ENCODE measurements around the gene ACSM2B.
"Not testable (repeated sequence)": the region's sequence is repeated elsewhere in the genome, so short reads cannot be mapped to it uniquely, and the experiment has no call there.

Gene ACSM2B

GRCh38 chr16:20520103-20520502 lies 56.1 kb downstream of the ACSM2B start:
- no peak for DNase-seq

GRCh38 chr16:20519231-20519630 lies 56.9 kb downstream of the ACSM2B start:
- DNase-seq: no peak

- no peak for DNase-seq
Observed at GRCh38 chr16:20517149-20517548, 59.0 kb downstream of the ACSM2B start.

DNA sequence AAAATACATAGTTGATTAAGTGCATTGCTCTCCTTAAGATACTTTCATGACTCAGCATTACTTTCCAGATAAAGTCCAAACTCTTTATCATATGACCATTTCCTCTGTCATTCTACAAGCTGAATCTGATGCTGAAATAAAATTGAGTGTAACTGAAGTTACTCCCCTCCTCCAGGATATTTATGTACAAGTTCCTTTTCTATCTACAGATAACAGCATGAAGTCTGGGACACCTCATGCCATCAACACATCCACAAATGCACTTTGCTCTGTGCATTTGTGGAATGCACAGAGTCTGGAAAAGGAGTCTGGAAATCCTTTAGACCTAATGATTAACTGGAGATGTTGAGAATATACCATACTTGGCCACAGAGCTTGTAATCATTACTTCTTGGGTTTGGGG lies 60.5 kb downstream of the ACSM2B start:
- DNase-seq: no peak

- DNase-seq: no peak
Observed at GRCh38 chr16:20510323-20510722, 65.8 kb downstream of the ACSM2B start.

GRCh38 chr16:20507280-20507679 lies 68.9 kb downstream of the ACSM2B start:
- DNase-seq: no peak

DNA sequence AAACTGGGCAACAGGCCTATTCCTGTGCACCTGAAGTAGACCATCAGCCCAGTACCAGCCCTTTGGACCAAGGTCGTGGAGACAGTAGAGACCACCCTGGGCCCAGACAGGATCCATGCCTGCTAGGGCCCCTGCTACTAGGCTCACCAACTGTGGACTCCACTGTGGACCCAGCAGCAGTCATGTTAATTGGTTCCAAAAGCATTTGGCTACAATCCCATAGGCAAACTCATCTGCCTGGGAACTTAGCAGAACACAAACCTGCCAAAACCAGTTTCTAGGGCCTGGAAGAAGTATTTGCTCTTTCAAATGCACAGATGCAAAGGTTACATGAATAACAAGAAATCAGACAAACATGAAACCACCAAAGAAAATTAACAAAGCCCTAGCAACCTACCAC lies 71.7 kb downstream of the ACSM2B start:
- DNase-seq: no peak

DNA sequence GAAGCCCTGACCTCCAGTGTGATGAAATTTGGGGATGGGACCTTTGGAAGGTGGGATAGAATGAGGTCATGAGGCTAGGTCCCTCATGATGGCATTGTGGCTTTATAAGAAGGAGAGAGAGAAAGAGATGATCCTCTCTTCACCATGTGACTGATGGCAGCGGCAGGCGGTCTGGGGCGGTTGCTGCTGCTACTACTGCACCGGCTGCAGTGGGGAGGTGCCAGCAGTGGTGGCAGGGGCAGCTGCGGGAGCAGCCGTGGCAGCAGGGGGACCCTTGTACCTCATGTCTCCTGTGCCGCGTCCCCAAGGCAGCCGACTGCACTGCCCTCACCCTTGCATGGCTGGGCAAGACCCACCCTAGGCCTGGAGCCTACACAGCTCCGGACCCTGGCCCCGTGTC lies 84.7 kb downstream of the ACSM2B start:
- DNase-seq: not testable (repeated sequence)

- DNase-seq: not testable (repeated sequence)
Observed at GRCh38 chr16:20490994-20491393, 85.2 kb downstream of the ACSM2B start.

Measured in CD4-positive, alpha-beta T cell treated with Interleukin-10 for 1 hour (primary cell).